WTC11 (cell line): Measurements from ENCODE around the gene PPM1L.

Source experiments
- CTCF ChIP-seq: fragments of 200-600 bp; IDR thresholded peaks from 2 replicates; pipeline ENCODE4 v1.8.0; 2022; ENCODE audit warnings: antibody characterized with exemption
- E2F5 ChIP-seq: sonication (generic); formaldehyde crosslinking; IDR thresholded peaks from 2 replicates; pipeline ENCODE4 v1.8.1; 2022; ENCODE audit warnings: mild to moderate bottlenecking, moderate library complexity, missing genetic modification reagents
- PRDM15 ChIP-seq: sonication (generic); formaldehyde crosslinking; IDR thresholded peaks from 2 replicates; pipeline ENCODE4 v1.8.0; 2022; ENCODE audit warnings: missing genetic modification reagents
- ZMAT4 ChIP-seq: fragments of 250-450 bp; sonication (Bioruptor Pico); IDR thresholded peaks from 2 replicates; pipeline ENCODE4 v1.9.0; 2021; ENCODE audit warnings: mild to moderate bottlenecking

GRCh38 chr3:160943996-160944395, 188.0 kb downstream of the PPM1L start:
- TF ChIP-seq CTCF = no peak
- TF ChIP-seq E2F5 = no peak
- TF ChIP-seq PRDM15 (CRISPR knock-in tag) = no peak
- TF ChIP-seq ZMAT4 (CRISPR knock-in tag) = no peak
